Subcutaneous abdominal adipose tissue (tissue), 5 donors: Measurements from ENCODE around the gene RNASE7.

Experiments used
- H3K27ac ChIP-seq: one replicate; pipeline ENCODE4 v1.7.0; 2013; ENCODE audit warnings: low read depth, mild to moderate bottlenecking, inconsistent platforms, low read length, moderate library complexity
- H3K27me3 ChIP-seq, 5 donors: one replicate each; pipeline ENCODE4 v1.7.0; 2013; ENCODE audit warnings: low read length in 5 of 5, inconsistent platforms in 1 of 5; ENCODE audit not compliant: control insufficient read depth in 5 of 5, insufficient read depth in 4 of 5
- H3K36me3 ChIP-seq, 5 donors: one replicate each; pipeline ENCODE4 v1.7.0; 2013; ENCODE audit warnings: low read length in 5 of 5; ENCODE audit not compliant: control insufficient read depth in 5 of 5, insufficient read depth in 5 of 5
- H3K4me1 ChIP-seq, 5 donors: one replicate each; pipeline ENCODE4 v1.7.0; 2013; ENCODE audit warnings: low read length in 5 of 5, mild to moderate bottlenecking in 3 of 5, moderate library complexity in 1 of 5; ENCODE audit not compliant: control insufficient read depth in 5 of 5, insufficient read depth in 5 of 5
- H3K4me3 ChIP-seq, 5 donors: one replicate each; pipeline ENCODE4 v1.7.0; 2013; ENCODE audit warnings: low read length in 5 of 5, low read depth in 1 of 5
- H3K9ac ChIP-seq, 5 donors: one replicate each; pipeline ENCODE4 v1.7.0; 2013; ENCODE audit warnings: low read length in 5 of 5, mild to moderate bottlenecking in 4 of 5, moderate library complexity in 3 of 5
- H3K9me3 ChIP-seq, 5 donors: one replicate each; pipeline ENCODE4 v1.7.0; 2013; ENCODE audit warnings: low read length in 5 of 5; ENCODE audit not compliant: control insufficient read depth in 5 of 5
- donor health status: healthy.
- donor health status: healthy.
- donor health status: healthy.
- donor health status: healthy.
- donor health status: healthy.

RNASE7 gene

DNA sequence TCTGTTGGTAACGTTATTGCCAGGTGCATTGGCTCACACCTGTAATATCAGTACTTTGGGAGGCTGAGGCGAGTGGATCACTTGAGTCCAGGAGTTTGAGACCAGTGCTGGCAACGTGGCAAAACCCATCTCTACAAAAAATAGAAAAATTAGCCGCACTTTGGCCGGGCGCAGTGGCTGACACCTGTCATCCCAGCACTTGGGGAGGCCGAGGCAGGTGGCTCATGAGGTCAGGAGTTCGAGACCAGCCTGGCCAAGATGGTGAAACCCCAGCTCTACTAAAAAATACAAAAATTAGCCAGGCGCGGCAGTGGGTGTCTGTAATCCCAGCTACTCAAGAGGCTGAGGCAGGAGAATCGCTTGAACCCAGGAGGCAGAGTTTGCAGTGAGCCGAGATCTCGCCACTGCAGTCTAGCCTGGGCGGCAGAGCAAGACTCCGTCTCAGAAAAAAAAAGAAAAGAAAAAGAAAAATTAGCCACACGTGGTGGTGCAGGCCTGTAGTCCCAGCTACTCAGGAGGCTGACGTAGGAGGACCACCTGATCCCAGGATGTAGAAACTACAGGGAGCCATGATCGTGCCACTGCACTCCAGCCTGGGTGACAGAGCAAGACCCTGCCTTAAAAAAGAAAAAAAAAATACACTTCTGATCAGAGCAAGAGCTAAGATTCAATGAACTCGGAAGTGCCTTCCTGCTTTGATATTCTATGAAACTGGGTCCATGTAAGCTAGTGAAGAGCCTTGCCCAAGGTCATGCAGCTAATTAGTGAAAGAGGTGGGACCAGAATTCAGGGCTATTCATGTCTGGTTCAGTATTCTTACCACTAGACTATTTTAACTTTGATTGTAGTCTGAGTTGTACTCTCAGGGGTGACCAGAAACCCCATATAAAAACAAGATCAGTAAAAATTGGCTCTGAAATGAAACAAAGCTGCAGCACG, 11.3 kb downstream of the RNASE7 start:
- Histone ChIP-seq H3K9me3 (no peaks in the 10 kb centered on the region), H3K27me3 (no peaks in the 10 kb centered on the region), H3K4me1 (peaks cover 3 to 23% (median 20%) of the 10 kb centered on the region in 5 donors), H3K27ac (no peak overlapping the region), H3K9ac (no peak overlapping the region), H3K36me3 (no peaks in the 10 kb centered on the region), H3K4me3 (no peak overlapping the region)

DNA sequence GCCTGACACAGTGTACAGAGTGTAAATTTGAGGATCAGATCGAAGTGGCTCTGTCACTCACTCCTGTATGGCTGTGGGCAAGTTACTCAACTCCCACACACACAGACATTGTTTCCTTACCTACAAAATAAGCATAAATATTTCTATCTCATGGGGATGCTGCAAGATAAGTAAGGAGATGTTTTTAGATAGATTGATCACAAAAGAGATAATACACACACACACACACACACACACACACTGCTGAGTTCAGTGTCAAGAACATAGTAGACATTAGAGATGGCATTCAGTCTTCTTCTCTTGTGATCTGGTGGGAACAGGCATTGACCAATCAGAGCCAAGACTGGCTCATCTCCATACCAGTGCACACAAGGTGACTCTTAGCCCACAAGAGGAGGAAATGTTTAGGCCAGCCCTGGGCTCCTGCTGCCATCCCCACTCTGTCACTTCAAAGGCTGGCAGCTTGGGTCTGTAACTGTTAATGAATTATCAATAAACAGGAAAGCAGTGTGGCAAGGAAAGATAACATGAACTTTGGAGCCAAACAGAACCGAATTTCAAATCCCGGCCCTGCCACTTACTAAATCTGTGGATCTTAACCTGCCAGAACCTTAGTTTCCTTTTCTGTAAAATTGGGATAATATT, 12.1 kb downstream of the RNASE7 start:
- Histone ChIP-seq H3K4me3 (no peak overlapping the region), H3K27me3 (no peaks in the 10 kb centered on the region), H3K9me3 (no peaks in the 10 kb centered on the region), H3K36me3 (no peaks in the 10 kb centered on the region), H3K4me1 (peaks cover 3 to 22% (median 17%) of the 10 kb centered on the region in 5 donors), H3K27ac (no peak overlapping the region), H3K9ac (no peak overlapping the region)

DNA sequence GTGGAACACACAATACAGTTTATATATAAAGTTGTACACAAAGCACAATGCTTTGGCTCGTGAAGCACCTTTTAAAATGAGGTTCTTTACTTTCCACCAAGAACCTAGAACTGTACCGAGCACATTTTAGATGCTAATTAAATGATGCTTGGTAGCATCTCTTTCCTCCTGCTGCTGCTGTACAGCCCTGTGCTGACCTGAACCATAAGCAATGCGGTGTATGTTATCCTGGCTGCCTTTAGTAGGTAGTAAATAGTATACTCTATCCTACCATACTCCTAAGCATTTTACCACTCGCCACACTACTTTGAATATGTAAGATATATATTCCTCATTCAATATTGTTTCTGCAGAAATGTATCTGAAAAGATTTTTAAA, 12.6 kb downstream of the RNASE7 start:
- Histone ChIP-seq H3K36me3 (no peaks in the 10 kb centered on the region), H3K4me1 (peaks cover 3 to 20% (median 15%) of the 10 kb centered on the region in 5 donors), H3K27ac (no peak overlapping the region), H3K27me3 (no peaks in the 10 kb centered on the region), H3K9me3 (no peaks in the 10 kb centered on the region), H3K9ac (no peak overlapping the region), H3K4me3 (no peak overlapping the region)

DNA sequence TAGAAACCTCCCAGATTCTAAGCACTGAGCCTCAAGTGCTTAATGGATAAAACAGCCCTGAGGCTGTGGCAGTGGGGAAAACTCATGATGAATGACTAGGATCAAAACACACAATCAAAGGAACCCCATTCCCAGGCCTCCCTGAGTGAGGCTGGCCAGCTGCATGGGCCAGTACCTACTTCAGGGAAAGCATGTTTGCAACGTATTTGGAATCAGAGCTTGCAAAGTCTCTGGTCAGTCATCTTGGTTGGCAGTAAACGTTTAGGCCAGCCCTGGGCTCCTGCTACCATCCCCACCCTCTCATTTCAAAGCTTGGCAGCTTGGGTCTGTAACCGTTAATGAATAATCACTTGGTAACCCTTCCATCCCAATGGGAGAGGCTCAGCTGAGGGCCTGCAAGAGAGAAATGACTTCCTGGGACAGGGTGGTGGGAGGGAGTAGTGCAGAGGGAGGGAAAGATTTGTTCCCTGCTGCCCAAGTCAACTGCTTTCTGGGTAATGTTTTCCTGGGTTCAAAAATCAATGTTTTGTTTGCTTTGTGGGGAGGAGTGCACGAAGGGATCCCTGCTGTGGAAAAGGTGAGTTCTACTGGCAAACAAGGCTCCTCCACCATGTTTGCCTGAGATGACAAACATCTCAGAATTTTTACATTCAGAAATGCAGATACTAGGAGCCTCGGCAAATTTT, 13.4 kb downstream of the RNASE7 start:
- Histone ChIP-seq H3K4me1 (peaks cover 3 to 25% (median 18%) of the 10 kb centered on the region in 5 donors), H3K9ac (no peak overlapping the region), H3K36me3 (no peaks in the 10 kb centered on the region), H3K27me3 (no peaks in the 10 kb centered on the region), H3K27ac (no peak overlapping the region), H3K4me3 (no peak overlapping the region), H3K9me3 (no peaks in the 10 kb centered on the region)

DNA sequence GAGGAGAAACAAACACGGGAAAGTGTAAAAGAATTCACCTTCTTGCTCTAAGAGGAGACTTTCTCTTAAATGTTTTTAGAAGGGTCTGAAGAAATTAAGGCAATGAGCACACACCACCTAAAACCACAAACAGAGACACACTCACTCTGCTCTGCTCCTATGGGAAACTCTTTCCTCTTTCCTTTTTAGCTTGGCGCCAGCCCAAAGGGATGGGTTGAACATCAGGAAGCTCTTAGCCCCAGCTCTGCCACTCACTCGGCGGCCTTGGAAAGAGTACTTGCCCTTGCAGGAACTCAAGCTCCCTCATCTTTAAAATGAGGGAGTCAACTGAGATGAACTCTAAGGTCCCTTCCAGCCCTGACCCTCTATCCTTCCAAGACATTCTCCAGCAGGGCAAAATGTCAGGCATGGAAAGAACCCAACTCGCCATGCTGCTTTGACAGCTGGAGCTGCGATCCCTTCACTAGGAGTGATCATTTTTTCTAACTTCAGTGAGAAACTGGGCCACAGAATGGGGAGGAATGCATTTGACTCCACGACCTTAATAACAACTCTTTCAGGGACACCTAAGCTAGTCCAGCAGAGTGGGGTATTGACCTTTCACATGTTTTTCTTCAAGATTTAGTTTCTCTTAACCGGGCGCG, 14.5 kb downstream of the RNASE7 start:
- Histone ChIP-seq H3K9ac (no peak overlapping the region), H3K9me3 (no peaks in the 10 kb centered on the region), H3K27me3 (no peaks in the 10 kb centered on the region), H3K27ac (no peak overlapping the region), H3K4me3 (no peak overlapping the region), H3K4me1 (peaks cover 3 to 34% (median 28%) of the 10 kb centered on the region in 5 donors), H3K36me3 (no peaks in the 10 kb centered on the region)

DNA sequence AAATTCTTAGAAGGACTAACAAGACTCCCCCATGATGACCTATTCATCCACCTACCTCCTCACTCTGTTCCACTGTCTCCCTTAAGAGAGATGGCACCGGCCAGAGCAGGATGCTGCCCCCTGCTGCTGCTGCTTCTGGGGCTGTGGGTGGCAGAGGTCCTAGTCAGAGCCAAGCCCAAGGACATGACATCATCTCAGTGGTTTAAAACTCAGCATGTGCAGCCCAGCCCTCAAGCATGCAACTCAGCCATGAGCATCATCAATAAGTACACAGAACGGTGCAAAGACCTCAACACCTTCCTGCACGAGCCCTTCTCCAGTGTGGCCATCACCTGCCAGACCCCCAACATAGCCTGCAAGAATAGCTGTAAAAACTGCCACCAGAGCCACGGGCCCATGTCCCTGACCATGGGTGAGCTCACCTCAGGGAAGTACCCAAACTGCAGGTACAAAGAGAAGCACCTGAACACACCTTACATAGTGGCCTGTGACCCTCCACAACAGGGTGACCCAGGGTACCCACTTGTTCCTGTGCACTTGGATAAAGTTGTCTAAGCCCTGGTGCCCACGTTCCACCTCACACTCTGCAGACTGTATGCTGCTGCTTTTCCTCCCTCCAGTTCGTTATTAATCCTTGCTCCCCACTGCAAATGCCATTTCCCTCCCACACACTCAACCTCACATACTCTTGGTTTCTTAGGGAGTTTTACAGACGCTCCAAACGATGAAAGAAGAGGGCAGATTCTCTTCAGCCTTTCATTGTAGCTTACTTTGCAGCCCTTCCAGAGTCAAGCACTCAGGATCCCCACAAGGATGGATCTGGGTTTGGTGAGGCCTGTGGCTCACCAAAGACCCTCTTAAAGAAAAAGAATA, 15.9 kb downstream of the RNASE7 start, which contains the start of gene RNASE8:
Gene RNASE8, plus strand, starts transcription at position 20 of the 873 bp plus-strand sequence. Its CDS starts 71 bp downstream, at position 91.
- Histone ChIP-seq H3K27ac (no peak within 1 kb of the TSS), H3K4me3 (no peak within 1 kb of the TSS), H3K36me3 (no peaks in the 10 kb centered on the region), H3K9ac (no peak within 1 kb of the TSS), H3K27me3 (no peaks in the 10 kb centered on the region), H3K9me3 (no peaks in the 10 kb centered on the region), H3K4me1 (peaks cover 3 to 46% (median 35%) of the 10 kb centered on the region in 5 donors)

DNA sequence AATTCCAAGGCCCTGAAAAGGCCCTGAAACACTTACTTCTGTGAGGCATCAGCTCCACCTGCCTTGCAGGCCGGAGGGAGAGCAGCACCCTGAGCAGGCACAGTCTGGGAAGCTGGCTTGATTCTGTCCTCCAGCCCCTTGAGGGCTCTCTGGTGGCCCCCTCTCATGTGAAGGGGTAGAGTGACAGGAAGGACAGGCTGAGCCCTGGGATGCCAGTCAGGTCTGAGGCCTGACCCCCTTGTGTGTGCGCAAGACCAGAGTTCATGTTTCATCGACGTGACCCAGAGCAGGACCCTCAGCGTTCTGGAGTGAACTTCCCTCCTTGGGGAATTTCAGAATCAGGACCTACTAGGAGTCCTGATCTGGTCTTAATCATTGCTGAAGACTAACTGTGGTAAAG, 16.7 kb downstream of the RNASE7 start:
- Histone ChIP-seq H3K27ac (no peak overlapping the region), H3K4me1 (peaks cover 5 to 53% (median 43%) of the 10 kb centered on the region in 5 donors), H3K36me3 (no peaks in the 10 kb centered on the region), H3K27me3 (no peaks in the 10 kb centered on the region), H3K9ac (no peak overlapping the region), H3K9me3 (no peaks in the 10 kb centered on the region), H3K4me3 (no peak overlapping the region)

DNA sequence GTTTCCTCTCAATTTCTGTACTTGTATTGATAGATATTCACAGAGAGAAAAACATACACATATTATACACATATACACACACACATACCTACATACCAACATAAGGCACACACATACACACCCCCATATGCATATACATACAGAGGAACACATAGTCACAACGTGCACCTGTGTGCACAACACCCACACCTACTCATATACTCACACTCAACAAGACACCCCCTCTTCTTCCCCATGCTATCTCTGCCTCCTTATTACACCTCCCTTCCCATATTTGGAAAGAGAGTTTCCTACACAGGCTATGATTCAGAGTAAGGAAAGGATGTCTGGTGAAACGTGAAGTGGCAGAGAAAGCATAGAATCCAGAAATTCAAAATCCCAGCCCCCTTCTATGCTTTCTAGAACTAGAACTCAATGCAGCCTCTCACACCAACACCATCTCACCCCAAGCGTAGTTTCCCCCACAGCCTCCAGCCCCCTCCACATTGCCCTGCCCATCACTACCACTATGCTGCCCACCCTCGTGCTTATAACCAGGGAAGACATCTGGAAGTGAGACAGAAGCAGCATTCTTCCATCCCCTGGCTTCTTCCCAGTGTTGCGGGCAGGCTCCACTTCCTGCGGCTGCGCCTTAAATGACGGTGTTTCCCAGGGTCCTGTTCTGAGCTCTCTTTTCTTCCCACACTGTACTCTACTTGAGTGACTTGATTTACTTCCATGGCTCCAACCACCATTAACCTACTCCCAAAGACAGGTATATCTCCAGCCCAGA, 17.9 kb downstream of the RNASE7 start:
- no peaks in the 10 kb centered on the region for H3K27me3 ChIP-seq
- peak overlapping the region; percentile 82 for H3K27ac ChIP-seq
- H3K9ac ChIP-seq: peak overlapping the region in 1 of 5 donors; percentile 7
- no peaks in the 10 kb centered on the region for H3K36me3 ChIP-seq
- H3K4me1 ChIP-seq: peaks cover 5 to 48% (median 44%) of the 10 kb centered on the region in 5 donors
- H3K4me3 ChIP-seq: peak overlapping the region in 1 of 5 donors; percentile 44
- H3K9me3 ChIP-seq: no peaks in the 10 kb centered on the region
